ENCODE results near the gene LPP.

Gene LPP

GRCh38 chr3:188874576-188874975, 720.6 kb downstream of the LPP start:
- DNase-seq = no peak

DNA sequence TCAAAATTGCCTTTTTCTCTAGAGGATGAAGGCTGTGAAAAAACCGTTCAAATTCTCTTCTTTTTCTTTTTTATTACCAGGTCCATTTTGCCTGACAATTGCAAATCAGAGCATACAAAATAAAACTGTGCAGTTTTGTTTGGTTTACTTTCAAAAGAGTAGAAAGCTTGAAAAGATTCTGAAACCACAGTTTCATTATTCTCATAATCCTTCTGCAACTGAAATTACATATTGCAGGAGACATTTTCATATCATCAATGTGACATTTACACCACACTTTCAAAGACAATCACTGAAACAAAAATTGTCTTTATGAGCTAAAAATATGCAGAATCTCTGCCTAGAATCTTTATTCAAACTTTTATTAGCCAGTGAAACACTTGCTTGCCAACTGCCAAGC, 721.5 kb downstream of the LPP start:
- DNase-seq = no peak

GRCh38 chr3:188876370-188876769, 722.4 kb downstream of the LPP start:
- DNase-seq = no peak

GRCh38 chr3:188877381-188877780, 723.4 kb downstream of the LPP start:
- DNase-seq = no peak

DNA sequence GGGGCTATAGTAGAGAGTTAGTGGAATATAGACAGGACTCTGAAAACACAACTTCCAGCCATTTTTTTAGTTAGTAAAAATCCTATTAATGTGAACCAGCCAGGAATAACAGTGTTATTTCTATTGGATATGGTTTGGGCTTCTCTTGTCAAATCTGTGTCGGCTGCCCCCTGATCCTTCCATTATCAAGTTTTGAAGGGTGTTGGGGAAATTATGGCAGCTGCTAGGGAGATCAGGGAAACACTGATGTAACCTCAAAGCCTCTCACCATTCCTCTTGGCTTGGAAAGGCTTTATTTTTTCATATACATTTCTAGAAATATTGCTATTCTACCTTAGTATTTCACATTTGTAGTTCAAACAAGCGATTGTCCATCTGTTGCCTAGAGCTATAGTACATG, 724.1 kb downstream of the LPP start:
- no peak for DNase-seq

GRCh38 chr3:188881954-188882641, 728.1 kb downstream of the LPP start:
- no peak for DNase-seq

DNA sequence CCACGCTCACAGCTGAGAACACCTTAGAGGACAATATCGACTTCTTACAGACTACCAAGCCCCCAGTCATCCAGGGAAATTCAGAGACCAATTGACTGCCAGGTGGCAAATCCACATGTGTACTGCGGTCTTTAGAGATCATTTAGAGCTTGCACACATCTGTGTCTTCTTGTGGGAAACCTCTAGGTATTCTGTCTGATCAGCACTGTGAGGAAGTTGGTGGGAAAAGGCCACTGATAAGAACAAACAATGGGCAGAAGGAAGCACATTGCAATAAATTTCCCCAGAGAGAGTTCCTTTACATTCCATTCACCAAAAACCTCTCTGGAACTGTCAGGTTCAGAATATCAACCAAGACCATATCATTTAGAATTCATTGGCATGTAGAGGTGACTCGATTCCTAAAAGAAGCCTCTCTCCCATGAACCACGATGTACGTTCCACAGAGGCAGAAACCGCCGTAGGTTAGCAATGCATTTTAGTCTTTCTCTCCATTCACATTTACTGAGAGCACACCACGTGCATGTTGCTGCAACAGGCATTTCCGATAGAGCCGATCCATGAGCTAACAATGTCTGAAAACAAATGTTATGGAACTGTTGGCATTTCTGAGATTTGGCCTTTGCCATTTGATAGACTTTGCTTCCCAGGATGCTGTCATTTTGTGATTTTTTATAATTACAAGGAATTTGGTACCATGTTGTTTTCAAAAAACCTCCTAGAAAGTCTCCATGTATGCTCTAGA, 730.5 kb downstream of the LPP start:
- DNase-seq = no peak

DNA sequence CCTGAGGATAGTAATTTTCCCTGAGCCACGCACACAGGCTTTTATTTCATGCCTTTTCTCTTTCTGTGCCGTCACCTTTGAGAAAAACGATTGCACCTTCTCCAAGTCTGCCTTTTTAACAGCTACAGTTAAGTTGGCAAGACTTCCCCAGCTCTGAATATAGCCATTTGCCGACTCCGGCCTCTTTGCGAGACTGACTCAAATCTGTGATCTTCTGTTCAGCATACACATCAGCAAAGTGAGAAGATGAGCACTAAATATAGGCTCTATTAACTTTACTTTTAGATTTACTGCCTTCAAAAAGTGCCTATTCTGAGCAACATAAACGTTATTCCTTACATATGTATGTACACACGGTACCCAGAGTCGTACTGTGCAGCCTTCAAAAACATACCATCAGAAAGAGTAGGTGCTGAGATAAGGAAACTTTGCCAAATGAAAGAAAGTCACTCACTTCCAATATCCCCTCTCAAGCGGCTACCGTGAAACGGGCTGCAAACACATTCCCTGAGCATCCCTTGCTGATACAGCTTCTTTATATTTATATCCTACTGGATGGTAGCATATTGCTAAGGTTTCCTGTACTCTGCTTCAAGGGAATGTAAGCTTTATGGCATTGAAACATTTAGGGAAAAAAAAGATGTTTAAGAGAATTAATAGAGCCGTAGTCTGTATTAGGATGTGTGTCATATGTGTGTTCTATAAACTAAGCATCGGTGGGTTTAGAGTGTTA, 734.5 kb downstream of the LPP start:
- DNase-seq = no peak

- no peak for DNase-seq
Measured at GRCh38 chr3:188889054-188889491, 735.1 kb downstream of the LPP start.

GRCh38 chr3:188890572-188891270, 736.8 kb downstream of the LPP start:
- DNase-seq = no peak

- no peak for DNase-seq
Measured at GRCh38 chr3:188899881-188900280, 745.9 kb downstream of the LPP start.

- no peak for DNase-seq
Measured at GRCh38 chr3:188900421-188900951, 746.5 kb downstream of the LPP start.

DNA sequence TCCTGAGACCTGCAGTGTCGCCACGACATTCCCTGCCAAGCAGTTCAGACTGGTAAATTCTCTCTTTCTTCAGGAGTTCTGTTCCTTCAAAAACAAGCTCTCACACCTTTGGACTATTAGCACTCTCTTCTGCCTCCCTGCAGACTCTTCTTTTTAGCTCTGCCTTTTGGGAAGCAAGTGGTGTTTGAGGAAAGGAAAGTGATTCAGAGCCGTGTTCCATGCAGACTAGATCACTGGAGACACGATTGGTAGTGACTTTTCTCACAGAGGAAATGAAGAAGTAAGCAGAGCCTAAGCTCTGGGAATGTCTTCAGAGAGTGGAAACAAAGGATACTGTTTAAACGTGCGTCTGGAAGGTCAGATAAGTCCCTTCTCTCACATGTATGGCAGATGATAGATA, 747.2 kb downstream of the LPP start:
- DNase-seq = no peak

DNA sequence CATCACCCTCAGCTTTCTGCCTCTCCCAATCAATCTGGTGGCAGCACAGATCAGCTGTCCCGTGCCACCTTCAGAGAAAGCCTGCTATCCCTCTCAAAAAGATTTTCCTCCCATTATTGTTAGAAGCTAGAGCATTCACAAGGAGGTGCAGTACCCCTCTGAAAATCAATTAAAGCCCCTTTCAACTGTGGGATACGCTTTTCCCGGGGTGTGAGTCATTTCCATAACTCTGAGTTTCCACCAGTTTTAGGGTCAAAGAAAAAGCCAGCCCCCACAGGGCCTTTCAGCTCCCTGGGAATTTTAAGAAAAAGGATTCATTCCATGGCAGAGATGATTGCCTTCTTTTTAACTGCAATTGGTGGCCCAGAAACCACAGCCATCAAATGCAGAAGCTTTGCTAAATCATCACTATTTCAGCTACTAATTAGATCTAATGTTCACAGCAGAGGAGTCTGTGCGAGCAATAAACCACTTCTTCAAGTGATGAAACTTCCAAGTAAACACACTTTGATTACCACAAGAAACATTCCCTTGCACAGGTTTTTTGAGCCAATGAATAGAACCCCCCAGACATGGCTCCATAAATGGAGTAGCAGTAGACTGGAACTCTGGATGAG, 747.8 kb downstream of the LPP start:
- no peak for DNase-seq

GRCh38 chr3:188904670-188905069, 750.7 kb downstream of the LPP start:
- DNase-seq = no peak

DNA sequence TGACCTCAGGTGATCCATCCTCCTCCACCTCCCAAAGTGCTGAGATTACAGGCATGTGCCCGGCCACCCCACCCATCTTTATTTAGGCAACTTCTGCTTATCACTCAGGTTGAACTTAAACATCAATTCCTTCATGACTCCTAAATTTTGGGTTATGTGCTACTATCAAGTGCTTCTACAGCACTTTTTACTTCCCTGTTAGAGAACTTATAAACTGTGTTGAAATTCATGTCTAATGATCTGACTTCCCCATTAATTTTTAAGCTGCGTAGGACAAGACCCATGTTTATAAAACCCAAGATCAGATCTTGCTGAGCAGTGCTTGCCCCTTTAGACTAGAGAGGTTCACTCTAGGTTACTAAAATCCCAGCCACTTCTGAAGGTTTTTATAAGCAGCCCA, 751.6 kb downstream of the LPP start:
- DNase-seq = no peak

- DNase-seq = no peak
Measured at GRCh38 chr3:188906236-188906635, 752.3 kb downstream of the LPP start.

DNA sequence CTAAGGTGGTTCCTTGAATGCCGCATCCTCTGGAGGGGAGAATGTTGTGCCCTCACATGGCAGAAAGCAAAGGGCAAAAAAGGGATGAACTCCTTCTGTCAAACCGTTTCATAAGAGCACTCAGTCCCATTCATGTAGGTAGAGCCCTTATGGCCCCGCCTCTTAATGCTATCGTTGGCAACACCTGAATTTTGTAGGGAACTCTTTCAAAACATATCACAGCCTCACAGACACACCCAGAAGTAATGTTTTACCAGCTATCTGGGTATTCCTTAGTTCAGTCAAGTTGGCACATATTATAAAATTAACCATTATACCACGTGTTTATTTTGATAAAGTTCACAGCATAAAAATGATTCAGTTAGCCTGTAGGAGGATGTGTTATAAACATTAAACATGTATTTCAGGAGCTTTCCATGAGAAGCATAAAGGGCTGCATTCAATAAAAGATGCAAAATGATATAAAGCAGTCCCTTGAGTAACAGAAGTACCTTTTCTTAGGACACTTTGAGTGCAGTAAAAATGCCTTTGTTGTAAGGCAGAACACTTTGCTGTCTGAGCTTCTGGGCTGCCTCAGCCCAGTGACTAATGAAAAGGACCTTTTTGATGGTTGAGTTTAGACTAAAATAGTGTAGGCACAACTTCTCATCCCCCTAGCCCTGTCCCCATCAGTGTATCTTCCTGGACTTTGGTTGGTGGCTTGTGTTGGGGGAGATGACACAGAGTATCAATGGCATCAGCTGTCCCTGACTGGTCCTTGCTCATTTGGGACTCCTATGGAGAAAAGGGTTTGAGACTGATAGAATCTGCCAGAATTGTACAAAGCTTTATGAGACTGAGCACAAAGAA, 754.3 kb downstream of the LPP start:
- no peak for DNase-seq

GRCh38 chr3:188911026-188911850, 757.3 kb downstream of the LPP start:
- DNase-seq = no peak

DNA sequence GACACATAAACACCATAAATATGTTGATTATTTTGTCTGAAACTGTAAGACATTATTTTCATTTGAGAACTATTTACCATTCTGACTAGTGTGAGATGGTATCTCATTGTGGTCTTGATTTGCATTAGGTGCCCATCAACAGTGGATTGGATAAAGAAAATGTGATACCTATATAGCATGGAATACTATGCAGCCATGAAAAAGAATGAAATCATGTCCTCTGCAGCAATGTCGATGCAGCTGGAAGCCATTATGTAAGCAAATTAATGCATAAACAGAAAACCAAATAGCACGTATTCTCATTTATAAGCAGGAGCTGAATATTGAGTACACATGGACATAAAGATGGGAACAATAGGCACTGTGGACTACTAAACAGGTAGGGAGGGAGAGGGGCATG, 759.1 kb downstream of the LPP start:
- DNase-seq = no peak

- DNase-seq = no peak
Measured at GRCh38 chr3:188914552-188914951, 760.6 kb downstream of the LPP start.
